Fibroblast of mammary gland (primary cell): Measurements from ENCODE around the gene LPXN.

ENCODE experiments used
- DNase-seq: peaks from one replicate; pipeline ENCODE4 v3.0.0-alpha.2; 2010; ENCODE audit warnings: low read depth
- H3K4me3 ChIP-seq: 2 replicates; pipeline ENCODE4 v1.5.1; 2011; ENCODE audit warnings: low read depth, mild to moderate bottlenecking, low read length, moderate library complexity; ENCODE audit not compliant: control insufficient read depth
- CTCF ChIP-seq: conservative IDR thresholded peaks from 2 replicates; pipeline ENCODE4 v1.5.1; 2011; ENCODE audit warnings: low read depth, low read length, inconsistent platforms; ENCODE audit not compliant: control insufficient read depth, insufficient read depth

Gene LPXN

DNA sequence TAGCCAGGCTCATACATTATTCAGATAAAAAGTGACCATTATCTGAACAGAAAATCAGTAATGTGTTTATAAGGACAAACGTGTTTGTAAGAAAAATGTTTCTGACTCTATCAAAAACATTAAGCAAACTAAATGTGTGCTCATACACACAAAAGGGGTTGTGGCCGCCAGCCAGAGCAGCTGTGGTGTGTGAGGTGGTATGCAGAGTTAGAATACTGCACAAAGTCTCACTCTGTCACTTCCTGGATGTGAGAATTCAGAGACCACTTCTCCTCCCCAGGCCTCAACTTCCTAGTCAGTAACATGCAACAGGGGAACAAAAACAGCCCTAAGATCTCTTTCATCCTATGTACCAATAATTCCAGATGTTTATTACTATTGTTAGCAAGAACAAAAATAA, 77.2 kb downstream of the LPXN start:
- no peak for DNase-seq
- no peak overlapping the region for H3K4me3 ChIP-seq
- TF ChIP-seq CTCF, result no peak

DNA sequence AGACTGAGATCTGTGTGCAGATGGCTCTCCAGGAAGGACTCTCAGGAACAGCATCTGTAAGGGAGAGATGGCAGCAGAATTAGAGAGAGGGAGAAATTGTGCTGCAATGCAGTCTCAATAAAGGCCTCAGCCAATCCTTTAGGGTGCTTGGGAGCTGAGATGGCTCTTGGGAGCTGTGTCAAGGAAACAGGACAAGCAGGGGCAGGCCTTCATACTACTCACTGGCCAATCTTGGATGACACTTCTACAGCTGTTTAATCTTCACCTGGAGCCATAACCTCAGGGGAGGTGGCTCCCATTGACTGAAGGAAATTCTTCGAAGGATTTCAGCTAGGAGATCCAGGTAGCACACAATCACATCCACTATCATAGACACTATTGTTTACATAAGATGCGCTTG, 77.7 kb downstream of the LPXN start:
- no peak for DNase-seq

GRCh38 chr11:58495906-58496305, 79.8 kb downstream of the LPXN start:
- DNase-seq, result no peak
- TF ChIP-seq CTCF, result no peak
- no peak overlapping the region for H3K4me3 ChIP-seq

More for the DNA sequence above, 77.7 kb downstream of the LPXN start:
- TF ChIP-seq CTCF, result no peak
- no peak overlapping the region for H3K4me3 ChIP-seq

DNA sequence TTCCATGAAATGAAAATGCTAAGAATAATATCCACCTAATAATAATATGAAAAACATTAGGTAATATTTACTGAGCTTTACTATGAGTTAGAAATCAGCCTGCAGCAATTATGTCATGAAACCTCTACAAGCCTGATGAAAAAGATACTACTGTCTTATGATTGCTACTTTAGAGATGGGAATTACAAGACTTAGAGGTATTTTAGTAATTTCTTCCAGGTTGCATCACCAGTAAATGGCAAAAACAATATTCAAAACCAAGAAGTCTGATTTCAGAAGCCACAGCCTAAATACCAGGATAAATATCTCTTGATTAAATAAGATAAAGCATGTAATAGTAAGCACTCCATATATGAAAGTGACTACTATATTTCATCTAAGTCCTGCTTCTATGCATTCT, 81.6 kb downstream of the LPXN start:
- TF ChIP-seq CTCF, result no peak
- DNase-seq, result peak; percentile 2
- no peak overlapping the region for H3K4me3 ChIP-seq

DNA sequence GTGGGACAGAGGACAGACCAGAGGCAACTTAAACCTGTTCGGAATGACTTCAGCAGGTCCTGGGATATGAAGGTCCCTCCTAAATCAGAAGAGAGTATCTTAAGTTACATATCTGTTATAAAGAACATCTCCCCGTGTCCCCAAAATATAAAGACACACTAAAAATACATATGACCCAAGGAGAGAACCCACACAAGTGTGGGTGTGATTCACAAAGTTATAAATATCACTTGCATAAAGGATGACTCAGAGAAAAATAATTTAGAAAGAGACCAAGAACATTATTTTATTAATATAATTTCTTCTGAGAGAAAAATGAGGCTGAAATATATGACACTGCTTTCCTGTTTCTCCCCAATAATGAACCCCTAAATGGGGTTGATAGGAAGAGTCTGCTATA, 82.0 kb downstream of the LPXN start:
- peak; percentile 34 for DNase-seq
- H3K4me3 ChIP-seq, result no peak overlapping the region
- TF ChIP-seq CTCF, result no peak

- TF ChIP-seq CTCF, result no peak
- H3K4me3 ChIP-seq, result no peak overlapping the region
- DNase-seq, result no peak
These were observed 84.8 kb downstream of the LPXN start for GRCh38 chr11:58490827-58491226.

DNA sequence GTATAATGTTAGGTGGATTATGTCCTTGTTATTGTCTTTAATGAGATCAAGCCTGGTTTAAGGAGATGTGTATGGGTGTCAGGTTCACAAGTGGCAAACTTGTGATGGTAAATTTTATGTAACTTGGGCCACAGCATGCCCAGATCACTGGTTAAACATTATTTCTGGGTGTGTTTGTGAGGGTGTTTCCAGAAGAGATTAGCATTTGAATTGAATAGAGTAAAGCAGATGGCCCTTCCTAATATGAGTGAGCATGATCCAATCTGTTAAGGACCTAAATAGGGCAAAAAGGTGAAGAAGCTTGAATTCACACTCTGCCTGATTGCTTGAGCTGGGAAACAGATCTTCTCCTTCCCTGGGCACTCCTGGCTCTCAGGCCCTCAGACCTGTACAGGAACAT, 88.5 kb downstream of the LPXN start:
- H3K4me3 ChIP-seq, result no peak overlapping the region
- DNase-seq, result no peak
- TF ChIP-seq CTCF, result no peak
